IMR-90 (cell line): ENCODE measurements around the gene TRIP11. TPM values are rescaled to one million over a fixed set of nuclear protein-coding genes. Genes with fewer than 3 reads are reported as not detected.

ENCODE experiments used
- ATAC-seq: fragments of 200-7000 bp; cut with Tn5 transposase; 2 replicates; pipeline ENCODE4 v1.9.1; 2020; ENCODE audit warnings: low read depth, mild to moderate bottlenecking, moderate library complexity
- BruUV-seq: library from RNA; stranded (reverse); fragments of 400-500 nt; replicated peaks from 2 replicates; lab custom pipeline; 2021; lab: Mats Ljungman, UMichigan
- CTCF ChIA-PET: fragments of 300-600 bp; formaldehyde crosslinking; extraction: SDS; loops from one replicate; lab custom pipeline; 2021; ENCODE audit warnings: antibody characterized with exemption; lab: Yijun Ruan, JAX
- POLR2A ChIA-PET: fragments of 300-600 bp; sonication (Branson Sonifier 250); formaldehyde crosslinking; loops from one replicate; lab custom pipeline; 2022; ENCODE audit warnings: antibody characterized with exemption; ENCODE audit not compliant: unreplicated experiment; lab: Charles Lee
- DNase-seq: peaks from one replicate; pipeline ENCODE4 v3.0.0; 2013
- H2AFZ ChIP-seq: replicated peaks from 2 replicates; pipeline ENCODE3; 2013; ENCODE audit warnings: low read length, mild to moderate bottlenecking; ENCODE audit not compliant: poor library complexity
- H2AK5ac ChIP-seq: 2 replicates; pipeline ENCODE4 v1.6.1; 2013; ENCODE audit warnings: low read depth, low read length, inconsistent platforms
- H2AK9ac ChIP-seq: replicated peaks from 2 replicates; pipeline ENCODE3; 2013; ENCODE audit warnings: mild to moderate bottlenecking, low read depth, low read length, moderate library complexity; ENCODE audit not compliant: poor library complexity
- H2BK120ac ChIP-seq: 2 replicates; pipeline ENCODE4 v1.6.1; 2013; ENCODE audit warnings: low read depth, low read length, inconsistent platforms
- H2BK15ac ChIP-seq: 3 replicates; pipeline ENCODE4 v1.6.1; 2013; ENCODE audit warnings: low read depth, low read length, inconsistent platforms
- H2BK20ac ChIP-seq: 2 replicates; pipeline ENCODE4 v1.6.1; 2013; ENCODE audit warnings: low read depth, mild to moderate bottlenecking, inconsistent platforms, low read length, moderate library complexity
- H2BK5ac ChIP-seq: 2 replicates; pipeline ENCODE4 v1.6.1; 2013; ENCODE audit warnings: mild to moderate bottlenecking, low read depth, low read length, inconsistent platforms; ENCODE audit not compliant: poor library complexity, severe bottlenecking
- H3K14ac ChIP-seq: replicated peaks from 2 replicates; pipeline ENCODE4 v1.6.1; 2013; ENCODE audit warnings: low read depth, low read length, inconsistent platforms
- H3K18ac ChIP-seq: 2 replicates; pipeline ENCODE4 v1.6.1; 2013; ENCODE audit warnings: low read depth, low read length, control low read depth
- H3K23ac ChIP-seq: 2 replicates; pipeline ENCODE4 v1.6.1; 2013; ENCODE audit warnings: low read depth, low read length, inconsistent platforms
- H3K27ac ChIP-seq: 2 replicates; pipeline ENCODE4 v1.5.1; 2013; ENCODE audit warnings: mild to moderate bottlenecking, control low read depth, low read length; ENCODE audit not compliant: insufficient read depth
- H3K27me3 ChIP-seq: 2 replicates; pipeline ENCODE4 v1.6.1; 2013; ENCODE audit warnings: low read length; ENCODE audit not compliant: control insufficient read depth, insufficient read depth
- H3K36me3 ChIP-seq: 2 replicates; pipeline ENCODE4 v1.6.1; 2013; ENCODE audit warnings: low read length, mixed read lengths; ENCODE audit not compliant: control insufficient read depth, insufficient read depth
- H3K4ac ChIP-seq: 2 replicates; pipeline ENCODE4 v1.6.1; 2013; ENCODE audit warnings: low read depth, low read length, inconsistent platforms
- H3K4me1 ChIP-seq: 2 replicates; pipeline ENCODE4 v1.6.1; 2013; ENCODE audit warnings: low read length, mixed read lengths; ENCODE audit not compliant: control insufficient read depth, insufficient read depth
- H3K4me2 ChIP-seq: 2 replicates; pipeline ENCODE4 v1.6.1; 2013; ENCODE audit warnings: low read depth, mild to moderate bottlenecking, control low read depth, low read length, moderate library complexity
- H3K4me3 ChIP-seq: 2 replicates; pipeline ENCODE4 v1.5.1; 2013; ENCODE audit warnings: low read depth, mild to moderate bottlenecking, control low read depth, low read length, moderate library complexity; ENCODE audit not compliant: insufficient read depth
- H3K56ac ChIP-seq: 2 replicates; pipeline ENCODE4 v1.6.1; 2013; ENCODE audit warnings: low read length, inconsistent platforms; ENCODE audit not compliant: insufficient read depth; ENCODE audit errors: extremely low read depth
- H3K79me1 ChIP-seq, 2 experiments: 2 replicates each; pipeline ENCODE4 v1.6.1; 2013; ENCODE audit warnings: low read length in 2 of 2, inconsistent platforms in 1 of 2, low read depth in 1 of 2
- H3K9ac ChIP-seq: 2 replicates; pipeline ENCODE4 v1.6.1; 2013; ENCODE audit warnings: low read depth, low read length, control low read depth
- H3K9me1 ChIP-seq: 2 replicates; pipeline ENCODE4 v1.6.1; 2013; ENCODE audit warnings: low read length, inconsistent platforms; ENCODE audit not compliant: insufficient read depth
- H3K9me3 ChIP-seq: 2 replicates; pipeline ENCODE4 v1.6.1; 2013; ENCODE audit warnings: low read length; ENCODE audit not compliant: control insufficient read depth, insufficient read depth
- H4K20me1 ChIP-seq: 2 replicates; pipeline ENCODE4 v1.6.1; 2013; ENCODE audit warnings: low read length, inconsistent platforms; ENCODE audit not compliant: insufficient read depth
- H4K5ac ChIP-seq: 2 replicates; pipeline ENCODE4 v1.6.1; 2013; ENCODE audit warnings: mild to moderate bottlenecking, low read depth, low read length, control low read depth
- H4K8ac ChIP-seq, 2 experiments: 2 replicates each; pipeline ENCODE4 v1.6.1; 2013; ENCODE audit warnings: low read depth in 2 of 2, low read length in 2 of 2, control low read depth in 1 of 2, inconsistent platforms in 1 of 2
- H4K91ac ChIP-seq: 2 replicates; pipeline ENCODE4 v1.6.1; 2013; ENCODE audit warnings: low read depth, low read length, inconsistent platforms; ENCODE audit not compliant: insufficient read depth
- BHLHE40 ChIP-seq: fragments of 150-350 bp; IDR thresholded peaks from 2 replicates; pipeline ENCODE4 v1.6.1; 2016; ENCODE audit warnings: mild to moderate bottlenecking, low read depth, low read length
- CEBPB ChIP-seq: IDR thresholded peaks from 2 replicates; pipeline ENCODE4 v1.6.1; 2012; ENCODE audit warnings: low read depth, low read length, improper control_type of control experiment
- MAFK ChIP-seq: IDR thresholded peaks from 2 replicates; pipeline ENCODE4 v1.6.1; 2012; ENCODE audit warnings: low read depth, low read length, improper control_type of control experiment
- MAZ ChIP-seq: IDR thresholded peaks from 2 replicates; pipeline ENCODE4 v1.6.1; 2012; ENCODE audit warnings: low read depth, mild to moderate bottlenecking, low read length, improper control_type of control experiment, moderate library complexity, borderline replicate concordance
- MXI1 ChIP-seq: IDR thresholded peaks from 2 replicates; pipeline ENCODE4 v1.6.1; 2012; ENCODE audit warnings: low read depth, mild to moderate bottlenecking, low read length, moderate library complexity, borderline replicate concordance
- NFE2L2 ChIP-seq: fragments of 150-350 bp; IDR thresholded peaks from 2 replicates; pipeline ENCODE4 v1.6.1; 2016; ENCODE audit warnings: low read depth, mild to moderate bottlenecking, low read length
- POLR2A ChIP-seq: IDR thresholded peaks from 2 replicates; pipeline ENCODE4 v1.6.1; 2012; ENCODE audit warnings: mild to moderate bottlenecking, low read depth, low read length
- RCOR1 ChIP-seq: IDR thresholded peaks from 2 replicates; pipeline ENCODE4 v1.6.1; 2012; ENCODE audit warnings: mild to moderate bottlenecking, low read length, improper control_type of control experiment; ENCODE audit not compliant: insufficient replicate concordance
- RFX5 ChIP-seq: IDR thresholded peaks from 2 replicates; pipeline ENCODE4 v1.8.0; 2012; ENCODE audit warnings: low read depth, mild to moderate bottlenecking, low read length, moderate library complexity
- WGBS, 2 experiments: methylation state at CpG; one replicate each; pipeline versions ENCODE4 v1.1.5 to v1.1.7; 2013; ENCODE audit warnings: missing lambda C conversion rate in 2 of 2; ENCODE audit not compliant: insufficient read length in 1 of 2; ENCODE audit errors: extremely low coverage in 2 of 2; 5-methylcytosine and 5-hydroxymethylcytosine counted together
- dilution Hi-C: fragments of 300-500 bp; cut with HindIII; formaldehyde crosslinking; loops from one replicate; pipeline ENCODE4 v1.14.3; 2018; ENCODE audit warnings: low sequenced_read_pairs; ENCODE audit not compliant: unreplicated experiment
- in situ Hi-C: fragments of 300-500 bp; cut with MboI; formaldehyde crosslinking; loops from 3 replicates; pipeline ENCODE4 v1.14.3; 2019; ENCODE audit warnings: low sequenced_read_pairs, inconsistent platforms, mixed read lengths
- intact Hi-C: fragments of 100-400 bp; cut with micrococcal nuclease; formaldehyde crosslinking; loops from 2 replicates; pipeline ENCODE4 v1.10.0; 2022
- polyA plus RNA-seq, 3 experiments: library from polyadenylated mRNA; depleted of rRNA; stranded (reverse); fragments of >200 nt; gene quantifications; 2 replicates each; pipeline ENCODE4 v1.2.3, GENCODE V29; 2012; ENCODE audit warnings: low replicate concordance in 1 of 3
- total RNA-seq: library from RNA; depleted of rRNA; stranded (reverse); fragments of >200 nt; gene quantifications from 2 replicates; pipeline ENCODE4 v1.2.3, GENCODE V29; 2012
- TF ChIP-seq, protein P1 (sequence below): conservative IDR thresholded peaks from 2 replicates; pipeline ENCODE4 v1.5.1; 2012; ENCODE audit warnings: mild to moderate bottlenecking, low read depth, low read length, improper control_type of control experiment
- TF ChIP-seq, protein P2 (sequence below): fragments of 150-350 bp; IDR thresholded peaks from 2 replicates; pipeline ENCODE4 v1.6.1; 2017; ENCODE audit warnings: mild to moderate bottlenecking, antibody characterized with exemption, low read length, low read depth

TRIP11 gene
- total and polyA plus RNA-seq, 2 of the 4 experiments (the other 2 are of a cell fraction): 6.8 to 83.5 TPM

DNA sequence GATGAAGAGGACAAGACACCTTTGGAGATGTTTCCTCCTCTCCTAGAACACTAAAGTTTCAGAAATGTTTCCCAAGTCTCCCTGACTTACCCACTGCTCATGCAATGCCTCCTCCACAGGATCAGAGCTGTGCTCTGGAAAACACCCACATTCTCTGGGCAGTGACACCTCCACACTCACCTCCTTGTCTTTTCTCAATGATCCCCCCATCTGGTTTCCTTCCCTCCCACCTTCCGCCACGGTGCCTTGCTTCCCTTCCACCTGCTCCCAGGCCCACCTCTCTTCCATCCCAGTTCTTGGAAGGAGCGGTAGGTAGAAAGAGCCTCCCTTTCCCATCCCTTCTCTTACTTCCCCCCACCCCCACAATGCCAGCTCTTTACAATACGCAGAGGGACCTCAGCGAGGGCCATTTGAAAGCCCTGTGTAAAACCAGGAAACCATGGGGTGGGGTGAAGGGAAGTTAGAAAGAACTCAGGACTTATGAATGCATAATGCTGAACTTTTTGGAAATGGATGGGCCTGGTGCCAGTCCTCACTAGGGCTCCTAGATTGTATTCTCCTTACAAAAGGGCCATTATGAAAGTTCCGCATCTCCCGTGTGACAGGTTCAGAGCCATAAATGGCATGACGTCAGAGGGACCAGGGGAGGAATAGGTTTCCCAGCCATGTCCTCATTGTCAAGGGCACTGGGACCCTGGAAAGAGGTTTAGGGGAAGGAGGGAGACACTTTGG, 105.1 kb downstream of the TRIP11 start:
- Histone ChIP-seq H2BK5ac (no peak overlapping the region), H3K4me1 (peaks cover 2% of the 10 kb centered on the region), H2BK20ac (no peak overlapping the region), H2BK15ac (no peak overlapping the region), H4K91ac (no peak overlapping the region), H3K4ac (no peak overlapping the region), H3K27me3 (no peaks in the 10 kb centered on the region), H4K20me1 (peaks cover 13% of the 10 kb centered on the region; the same call in 1 of the 2 replicates), H3K9me3 (no peaks in the 10 kb centered on the region), H2AFZ (no peak overlapping the region), H3K4me2 (no peak overlapping the region), H3K79me1 (peaks cover 12 to 38% of the 10 kb centered on the region in 2 experiments; a peak in 3 of 4 replicates), H3K9me1 (peaks cover 8% of the 10 kb centered on the region; the same call in 1 of the 2 replicates), H3K9ac (no peak overlapping the region), H3K18ac (no peak overlapping the region), H3K23ac (no peak overlapping the region), H2AK5ac (no peak overlapping the region), H3K14ac (no peak overlapping the region), H2AK9ac (no peak overlapping the region), H3K56ac (no peak overlapping the region), H4K5ac (no peak overlapping the region), H3K4me3 (no peak overlapping the region), H3K27ac (no peak overlapping the region), H2BK120ac (no peak overlapping the region), H3K36me3 (peaks cover 55% of the 10 kb centered on the region), H4K8ac (no peak overlapping the region)
- intact Hi-C loops (no loop called here), dilution Hi-C loops (no loop called here), in situ Hi-C loops (no loop called here)
- DNase-seq (no peak), ATAC-seq (no peak)
- ChIA-PET CTCF (interaction anchor here (0.7 kb wide), 1 partner anchor 15 kb away, joined by 3 read pairs; no protein-coding TSS in a partner anchor), POLR2A (no interaction called here)
- TF ChIP-seq RCOR1 (no peak), MAZ (no peak), RFX5 (no peak), MAFK (no peak), MXI1 (no peak), POLR2A (no peak), CEBPB (no peak), NFE2L2 (no peak), BHLHE40 (no peak)
- TF ChIP-seq, protein P1, sequence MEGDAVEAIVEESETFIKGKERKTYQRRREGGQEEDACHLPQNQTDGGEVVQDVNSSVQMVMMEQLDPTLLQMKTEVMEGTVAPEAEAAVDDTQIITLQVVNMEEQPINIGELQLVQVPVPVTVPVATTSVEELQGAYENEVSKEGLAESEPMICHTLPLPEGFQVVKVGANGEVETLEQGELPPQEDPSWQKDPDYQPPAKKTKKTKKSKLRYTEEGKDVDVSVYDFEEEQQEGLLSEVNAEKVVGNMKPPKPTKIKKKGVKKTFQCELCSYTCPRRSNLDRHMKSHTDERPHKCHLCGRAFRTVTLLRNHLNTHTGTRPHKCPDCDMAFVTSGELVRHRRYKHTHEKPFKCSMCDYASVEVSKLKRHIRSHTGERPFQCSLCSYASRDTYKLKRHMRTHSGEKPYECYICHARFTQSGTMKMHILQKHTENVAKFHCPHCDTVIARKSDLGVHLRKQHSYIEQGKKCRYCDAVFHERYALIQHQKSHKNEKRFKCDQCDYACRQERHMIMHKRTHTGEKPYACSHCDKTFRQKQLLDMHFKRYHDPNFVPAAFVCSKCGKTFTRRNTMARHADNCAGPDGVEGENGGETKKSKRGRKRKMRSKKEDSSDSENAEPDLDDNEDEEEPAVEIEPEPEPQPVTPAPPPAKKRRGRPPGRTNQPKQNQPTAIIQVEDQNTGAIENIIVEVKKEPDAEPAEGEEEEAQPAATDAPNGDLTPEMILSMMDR: no peak
- TF ChIP-seq, protein P2, sequence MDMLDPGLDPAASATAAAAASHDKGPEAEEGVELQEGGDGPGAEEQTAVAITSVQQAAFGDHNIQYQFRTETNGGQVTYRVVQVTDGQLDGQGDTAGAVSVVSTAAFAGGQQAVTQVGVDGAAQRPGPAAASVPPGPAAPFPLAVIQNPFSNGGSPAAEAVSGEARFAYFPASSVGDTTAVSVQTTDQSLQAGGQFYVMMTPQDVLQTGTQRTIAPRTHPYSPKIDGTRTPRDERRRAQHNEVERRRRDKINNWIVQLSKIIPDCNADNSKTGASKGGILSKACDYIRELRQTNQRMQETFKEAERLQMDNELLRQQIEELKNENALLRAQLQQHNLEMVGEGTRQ: no peak
- no TSS peak for BruUV-seq
- WGBS, 2 experiments: 80% methylated on average over 2 of the region's 8 CpGs; no CpG with 5 or more reads in 1 of the 2 experiments
